GM19438 (cell line): Measurements from ENCODE around the gene KCTD20.
"Not testable (repeated sequence)": the region's sequence is repeated elsewhere in the genome, so short reads cannot be mapped to it uniquely, and the experiment has no call there.

Experiments used
- ATAC-seq: cut with Tn5 transposase; IDR thresholded peaks from one replicate; pipeline ENCODE4 v1.9.1; 2021; ENCODE audit warnings: low read depth; ENCODE audit not compliant: unreplicated experiment

The KCTD20 gene

DNA sequence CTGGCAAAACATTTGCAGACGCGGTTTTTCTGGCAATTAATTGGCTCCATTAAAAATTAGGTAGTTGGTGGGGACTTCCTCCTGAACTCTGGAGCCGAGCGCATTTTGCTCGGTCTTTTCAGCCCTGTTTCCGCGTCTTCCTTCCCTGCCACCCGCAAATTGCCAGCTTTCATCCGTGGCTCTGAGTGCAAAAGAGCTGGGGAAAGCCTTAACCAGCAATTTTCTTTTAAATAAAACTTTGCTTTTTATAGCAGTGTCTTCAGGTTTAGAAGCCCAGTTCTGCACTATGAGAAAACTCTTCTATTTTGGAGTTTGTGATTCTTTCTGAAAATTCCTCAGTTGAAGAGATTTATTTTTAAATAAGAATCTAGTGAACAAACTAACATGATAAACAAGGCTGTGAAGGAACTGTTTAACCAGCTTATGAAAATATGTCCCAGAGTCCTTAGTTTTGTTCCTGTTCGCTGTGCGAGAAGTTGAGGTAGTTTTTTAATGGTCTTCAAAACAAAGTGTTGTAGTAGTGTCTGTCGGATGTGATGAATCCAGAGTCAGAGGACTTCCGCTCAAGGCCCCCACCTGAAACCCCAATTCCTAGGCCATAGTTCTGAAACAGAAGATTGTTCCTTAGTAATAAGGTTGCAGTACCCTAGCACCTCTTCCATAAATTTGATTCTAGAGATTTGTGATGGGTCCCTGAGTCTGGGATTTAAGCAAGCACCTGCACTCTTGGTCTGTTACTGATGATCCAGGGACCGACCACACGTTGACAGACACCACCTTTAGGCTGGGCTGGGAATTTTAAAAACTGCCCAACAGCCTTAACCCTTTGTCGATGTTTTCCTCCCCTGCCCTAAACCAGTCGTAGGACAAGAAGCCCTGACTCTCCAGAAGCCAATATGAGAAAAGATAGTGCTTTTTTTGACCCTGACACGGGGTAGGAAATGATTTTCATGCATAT lies 950 bp downstream of the KCTD20 start:
- ATAC-seq, result no peak

DNA sequence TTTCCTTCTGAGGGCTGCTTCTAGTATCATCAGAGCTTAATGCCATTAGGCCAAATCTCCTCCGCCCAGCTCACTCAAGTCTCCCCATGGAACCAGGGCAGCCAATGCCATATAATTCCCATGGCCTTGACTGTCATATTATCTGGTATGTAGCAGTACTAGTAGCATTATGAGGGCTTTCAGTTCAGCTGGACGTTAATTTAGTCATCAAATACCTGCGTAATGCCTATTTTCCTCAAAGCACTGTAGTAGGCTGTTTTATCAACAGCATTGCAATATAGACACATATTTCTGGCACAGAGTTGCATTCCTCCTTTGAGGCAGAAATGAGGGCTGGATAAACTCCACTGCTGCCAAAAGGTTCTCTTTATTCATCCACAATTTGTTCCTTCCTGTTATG lies 1.7 kb downstream of the KCTD20 start:
- ATAC-seq, result no peak

DNA sequence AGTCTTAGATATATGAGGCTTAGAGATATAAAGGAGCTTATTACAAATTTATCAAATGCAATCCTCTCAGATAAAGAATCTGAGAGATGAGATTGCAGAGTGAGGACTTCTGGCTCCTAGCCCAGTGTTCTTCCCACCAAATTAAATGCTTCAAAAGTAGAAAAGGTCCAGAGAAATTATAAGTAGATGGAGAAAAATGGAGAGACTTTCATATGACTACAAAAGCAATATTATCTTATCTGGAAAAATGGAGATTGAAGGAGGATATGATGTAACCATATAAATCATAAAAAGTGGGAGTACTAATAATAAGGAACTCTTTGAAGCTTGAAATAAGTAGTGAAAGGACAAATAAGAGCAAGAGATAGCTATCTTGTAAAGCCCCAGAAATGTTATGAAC lies 2.8 kb downstream of the KCTD20 start:
- no peak for ATAC-seq

DNA sequence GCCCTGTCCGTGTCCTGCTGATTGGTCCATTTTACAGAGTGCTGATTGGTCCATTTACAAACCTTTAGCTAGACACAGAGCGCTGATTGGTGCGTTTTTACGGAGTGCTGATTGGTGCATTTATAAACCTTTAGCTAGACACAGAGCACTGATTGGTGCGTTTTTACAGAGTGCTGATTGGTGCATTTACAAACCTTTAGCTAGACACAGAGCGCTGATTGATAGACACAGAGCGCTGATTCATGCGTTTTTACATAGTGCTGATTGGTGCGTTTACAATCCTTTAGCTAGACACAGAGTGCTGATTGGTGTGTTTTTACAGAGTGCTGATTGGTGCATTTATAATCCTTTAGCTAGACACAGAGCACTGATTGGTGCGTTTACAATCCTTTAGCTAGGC lies 6.4 kb downstream of the KCTD20 start:
- not testable (repeated sequence) for ATAC-seq

DNA sequence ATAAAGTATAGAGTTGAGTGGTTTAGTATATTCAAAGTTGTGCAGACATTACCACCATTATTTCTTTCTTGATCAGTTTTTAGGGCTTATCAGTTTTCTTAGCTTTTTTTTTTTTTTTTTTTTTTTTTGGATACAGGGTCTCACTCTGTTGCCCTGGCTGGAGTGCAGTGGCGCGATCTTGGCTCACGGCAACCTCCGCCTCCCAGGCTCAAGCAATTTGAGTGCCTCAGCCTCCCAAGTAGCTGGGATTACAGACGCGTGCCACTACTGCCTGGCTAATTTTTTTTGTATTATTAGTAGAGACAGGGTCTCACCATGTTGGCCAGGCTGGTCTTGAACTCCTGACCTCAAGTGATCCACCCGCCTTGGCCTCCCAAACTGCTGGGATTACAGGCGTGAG lies 10.1 kb downstream of the KCTD20 start:
- ATAC-seq, result not testable (repeated sequence)

DNA sequence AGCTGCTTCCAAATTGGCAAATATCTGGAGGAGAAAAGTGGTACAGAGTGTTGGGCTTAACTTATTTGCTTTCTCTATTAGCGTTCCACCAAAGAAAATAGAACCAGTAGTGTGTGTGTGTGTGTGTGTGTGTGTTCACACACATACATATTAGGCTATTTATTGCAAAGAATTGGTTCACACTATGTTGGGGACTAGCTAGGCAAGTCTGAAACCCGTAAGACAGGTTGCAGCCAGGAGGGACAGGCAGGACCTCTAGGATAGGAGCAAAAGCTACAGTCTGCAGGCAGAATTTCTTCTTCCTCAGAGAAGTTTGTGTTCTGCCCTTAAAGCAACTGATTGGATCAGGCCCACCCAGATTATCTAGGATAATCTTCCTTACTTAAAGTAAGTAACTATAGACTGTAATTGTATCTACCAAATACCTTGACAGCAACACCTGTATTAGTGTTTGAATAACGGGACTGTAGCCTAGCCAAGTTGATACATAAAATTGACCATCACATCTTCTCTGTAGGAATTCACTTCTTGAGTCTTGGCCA lies 12.8 kb downstream of the KCTD20 start:
- no peak for ATAC-seq

DNA sequence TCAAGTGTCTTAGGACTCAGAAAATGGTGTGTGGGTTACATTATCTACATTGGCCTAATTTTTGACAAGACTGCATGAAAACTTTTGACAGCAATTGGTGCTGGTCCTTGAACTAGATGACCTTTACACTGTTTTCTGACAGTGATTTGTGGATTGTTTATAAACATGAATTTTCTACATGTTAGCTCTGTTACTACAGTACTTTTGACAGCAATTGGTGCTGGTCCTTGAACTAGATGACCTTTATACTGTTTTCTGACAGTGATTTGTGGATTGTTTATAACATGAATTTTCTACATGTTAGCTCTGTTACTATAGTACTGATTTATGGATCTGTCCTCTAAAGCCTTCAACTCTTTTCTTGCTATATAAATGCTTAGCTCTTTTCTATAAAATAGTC lies 16.7 kb downstream of the KCTD20 start:
- ATAC-seq, result no peak

DNA sequence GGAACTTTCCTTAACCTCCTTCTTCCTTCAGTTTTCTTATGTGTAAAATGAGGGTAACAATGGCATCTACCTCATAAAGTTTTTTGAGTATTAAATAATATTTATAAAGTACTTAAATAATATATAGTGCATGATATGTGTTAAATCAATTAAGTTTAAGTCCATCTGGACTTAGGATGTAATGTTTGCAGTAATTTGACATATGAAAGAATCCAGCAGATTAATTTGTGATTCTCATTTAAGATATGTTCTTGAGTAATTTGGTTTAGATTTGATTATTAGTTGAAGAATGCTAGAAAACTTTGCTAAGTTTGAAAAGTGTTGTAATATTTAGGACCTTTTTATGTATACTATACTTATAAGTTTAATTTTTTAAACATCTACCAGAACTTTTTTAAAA lies 18.1 kb downstream of the KCTD20 start:
- ATAC-seq, result no peak

DNA sequence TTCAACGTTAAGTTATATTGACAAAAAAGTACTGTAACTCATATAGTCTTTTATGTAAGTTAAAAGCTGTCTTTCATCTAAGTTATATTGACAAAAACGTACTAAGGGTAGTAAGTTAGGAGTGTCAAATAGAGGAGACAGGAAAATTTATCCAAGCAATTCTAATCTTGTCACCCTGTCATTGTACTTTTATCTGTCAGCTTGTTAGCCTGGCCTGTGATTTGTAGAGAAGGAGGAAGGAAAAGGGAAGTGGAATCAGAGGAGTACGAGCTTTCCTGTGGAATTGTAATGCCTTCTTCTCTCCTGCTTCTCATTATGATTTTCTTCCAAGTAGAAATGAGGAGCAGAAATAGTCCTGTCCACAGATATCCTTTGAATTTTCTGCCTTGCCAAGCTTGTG lies 18.8 kb downstream of the KCTD20 start:
- no peak for ATAC-seq

DNA sequence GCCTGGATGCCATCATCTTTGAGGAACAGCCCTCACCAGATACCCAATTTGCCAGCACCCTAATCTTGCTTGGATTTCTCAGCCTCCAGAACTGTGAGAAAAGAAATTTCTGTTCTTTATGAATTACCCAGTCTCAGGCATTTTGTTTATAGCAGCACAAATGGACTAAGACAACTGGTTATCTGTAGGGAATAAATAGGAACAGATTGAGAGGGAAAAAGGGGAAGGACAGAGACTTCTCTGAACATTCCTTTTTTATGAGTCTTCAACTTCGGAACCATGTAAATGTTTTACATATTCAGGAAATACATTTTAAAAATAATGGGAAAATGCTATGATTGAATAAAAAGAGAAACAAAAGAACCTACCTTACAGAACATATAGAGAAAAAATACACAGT lies 20.9 kb downstream of the KCTD20 start:
- ATAC-seq, result no peak

DNA sequence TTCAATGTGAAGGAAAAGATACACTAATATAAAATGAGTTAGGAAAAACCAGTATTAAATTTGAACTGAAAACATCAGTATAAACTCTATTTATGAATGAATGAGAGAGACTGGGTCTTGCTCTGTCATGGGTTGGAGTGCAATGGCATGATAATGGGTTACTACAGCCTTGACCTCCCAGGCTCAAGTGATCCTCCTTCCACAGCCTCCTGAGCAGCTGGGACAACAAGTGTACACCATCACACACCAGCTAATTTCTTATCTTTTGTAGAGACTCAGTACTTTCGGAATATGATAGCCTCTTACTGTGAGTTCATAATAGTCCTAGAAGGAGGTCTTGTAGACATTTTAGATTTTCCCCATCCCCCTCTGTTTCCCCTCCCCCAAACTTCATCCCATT lies 21.4 kb downstream of the KCTD20 start:
- no peak for ATAC-seq

DNA sequence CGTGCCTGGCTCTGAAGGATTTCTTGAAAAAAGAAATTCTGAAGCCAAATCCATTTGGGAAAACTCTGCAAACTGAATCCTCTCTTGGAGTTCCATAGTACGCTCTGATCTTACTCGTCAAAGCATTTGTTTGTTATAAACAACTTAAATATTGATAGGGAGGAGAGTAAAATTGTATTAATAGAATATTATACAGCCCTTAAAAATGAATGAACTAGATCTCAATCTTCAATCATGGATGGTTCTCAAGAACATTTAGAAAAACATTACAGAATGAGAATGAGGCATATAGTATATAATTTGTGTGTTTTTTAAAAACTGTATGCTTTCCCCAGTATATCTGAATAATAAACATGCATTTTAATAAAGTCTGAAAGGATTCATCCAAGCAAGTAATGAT lies 24.8 kb downstream of the KCTD20 start:
- no peak for ATAC-seq

DNA sequence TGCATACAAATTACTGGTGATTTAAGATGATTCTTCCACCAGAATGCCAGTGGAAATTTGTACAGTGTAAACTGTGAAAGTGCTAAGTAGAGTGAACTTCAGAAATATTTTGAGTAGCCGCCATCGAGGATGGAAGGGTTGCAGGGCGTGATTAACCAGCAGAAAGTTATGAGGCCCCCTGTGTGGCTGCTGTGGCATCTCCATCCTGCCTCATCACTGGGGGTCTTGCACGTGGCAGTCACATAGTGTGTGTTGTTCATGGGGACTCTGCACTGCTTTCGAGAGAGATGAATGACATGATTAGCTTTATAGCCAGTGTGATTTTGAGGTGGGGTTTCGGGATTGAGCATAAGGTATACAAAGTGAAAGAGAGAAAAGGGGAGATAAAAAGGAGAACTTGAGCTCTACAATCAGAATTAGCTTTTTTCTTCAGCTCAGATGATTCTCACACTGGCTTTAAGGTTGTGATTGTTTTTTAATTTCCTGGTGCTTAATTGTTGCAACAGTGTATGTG lies 26.4 kb downstream of the KCTD20 start:
- no peak for ATAC-seq

DNA sequence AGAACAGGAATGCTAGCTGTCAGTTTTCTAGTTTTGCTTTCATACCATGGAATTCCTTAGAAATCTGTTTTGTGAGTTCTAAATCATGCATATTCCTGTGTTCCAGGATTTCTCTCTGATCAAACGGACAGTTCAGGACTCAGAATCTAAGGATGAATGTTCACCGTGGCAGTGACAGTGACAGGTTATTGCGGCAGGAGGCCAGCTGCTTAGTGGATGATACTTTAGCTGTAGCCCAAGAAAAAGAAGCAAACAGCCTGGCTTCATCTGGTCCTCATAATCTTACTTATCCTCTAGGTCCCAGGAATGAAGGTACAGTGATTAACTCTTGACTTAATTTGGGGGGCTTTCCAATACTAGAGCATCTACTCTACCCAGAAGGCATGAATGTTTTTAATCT lies 27.1 kb downstream of the KCTD20 start:
- no peak for ATAC-seq

DNA sequence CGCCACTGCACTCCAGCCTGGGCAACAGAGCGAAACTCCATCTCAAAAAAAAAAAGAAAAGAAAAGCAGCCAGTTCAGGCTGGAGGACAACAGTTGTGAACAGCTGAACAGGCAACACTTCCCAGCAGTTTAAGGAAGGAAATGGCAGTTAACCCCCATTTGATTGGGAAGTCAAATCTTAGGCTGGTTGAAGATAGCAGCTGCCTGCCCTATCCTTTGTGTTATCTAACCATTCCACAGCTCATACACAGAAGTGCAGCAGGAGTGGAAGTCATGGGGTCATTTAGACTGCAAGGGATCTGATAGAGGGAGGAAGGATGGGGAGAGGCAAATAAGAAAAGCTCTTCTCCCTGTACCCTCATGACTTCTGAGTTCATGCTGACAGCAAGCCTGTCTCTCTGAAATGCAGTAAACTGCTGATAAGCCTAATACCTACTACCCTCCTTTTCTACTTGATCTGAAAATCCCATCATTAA lies 35.3 kb downstream of the KCTD20 start:
- no peak for ATAC-seq

DNA sequence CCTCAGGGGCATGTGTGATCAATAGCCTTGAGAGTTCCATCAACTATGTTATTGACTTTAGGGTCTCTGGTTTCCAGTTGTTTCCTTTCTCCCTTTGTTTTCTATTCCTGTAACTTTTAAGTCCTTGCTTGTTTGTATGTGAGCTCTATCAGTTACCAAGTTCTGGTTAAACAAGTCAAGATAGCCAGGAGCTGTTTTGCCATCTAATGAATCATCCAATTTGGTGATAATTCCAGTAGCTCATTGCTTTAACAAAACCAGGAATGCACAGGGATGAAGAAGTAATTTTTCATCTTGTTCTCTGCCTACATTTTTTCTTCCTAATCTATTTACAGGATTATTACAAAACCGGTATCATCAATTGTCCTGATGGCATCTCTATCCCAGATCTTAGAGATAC lies 36.5 kb downstream of the KCTD20 start:
- ATAC-seq, result no peak

DNA sequence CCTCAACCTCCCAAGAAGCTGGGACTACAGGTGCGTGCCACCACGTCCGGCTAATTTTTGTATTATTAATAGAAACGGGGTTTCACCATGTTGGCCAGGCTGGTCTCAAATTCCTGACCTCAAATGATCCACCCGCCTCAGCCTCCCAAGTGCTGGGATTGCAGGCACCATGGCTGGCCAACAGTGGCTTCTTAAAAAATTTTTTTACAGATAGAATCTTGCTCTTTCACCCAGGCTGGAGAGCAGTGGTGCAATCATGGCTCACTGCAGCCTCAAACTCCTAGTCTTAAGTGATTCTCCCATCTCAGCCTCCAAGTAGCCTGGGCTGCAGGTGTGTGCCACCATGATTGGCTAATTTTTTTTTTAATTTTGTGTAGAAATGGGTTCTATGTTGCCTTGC lies 40.5 kb downstream of the KCTD20 start:
- not testable (repeated sequence) for ATAC-seq

DNA sequence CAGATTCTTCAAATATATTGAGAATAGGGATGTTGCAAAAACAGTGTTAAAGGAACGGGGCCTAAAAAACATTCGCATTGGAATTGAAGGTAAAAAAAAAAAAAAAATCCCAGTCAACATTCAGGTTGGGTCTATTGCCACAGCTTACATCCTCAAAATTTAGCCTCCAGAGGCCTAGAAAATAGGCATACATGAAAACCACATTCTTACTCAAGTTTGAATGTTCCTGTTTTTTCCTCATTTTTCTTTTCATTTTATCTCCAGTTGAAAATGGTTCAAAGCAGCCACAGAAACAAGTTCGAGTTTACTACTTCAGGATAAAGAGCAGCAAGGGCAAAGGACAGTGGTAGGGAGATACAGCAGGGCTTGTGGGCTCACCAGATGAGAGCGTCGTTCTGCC lies 41.9 kb downstream of the KCTD20 start:
- ATAC-seq, result no peak

DNA sequence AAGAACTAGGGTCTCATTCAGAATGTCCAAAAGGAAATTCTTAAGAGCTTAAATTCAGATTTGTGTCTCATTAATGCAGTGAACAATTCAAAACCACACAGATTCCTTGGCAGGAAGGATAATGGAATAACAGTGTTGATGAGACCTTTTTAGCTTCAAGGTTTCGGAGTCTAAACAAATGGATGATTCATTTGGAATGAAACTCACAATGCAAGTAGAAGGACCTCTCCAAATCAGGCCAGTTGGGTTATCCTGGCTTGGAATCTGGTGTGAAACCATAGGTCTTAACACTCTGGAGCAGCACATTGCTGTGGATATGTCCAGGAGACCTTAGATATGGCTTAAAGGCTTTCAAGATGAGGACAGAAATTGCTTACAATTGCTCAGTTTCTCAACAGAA lies 44.9 kb downstream of the KCTD20 start:
- no peak for ATAC-seq

DNA sequence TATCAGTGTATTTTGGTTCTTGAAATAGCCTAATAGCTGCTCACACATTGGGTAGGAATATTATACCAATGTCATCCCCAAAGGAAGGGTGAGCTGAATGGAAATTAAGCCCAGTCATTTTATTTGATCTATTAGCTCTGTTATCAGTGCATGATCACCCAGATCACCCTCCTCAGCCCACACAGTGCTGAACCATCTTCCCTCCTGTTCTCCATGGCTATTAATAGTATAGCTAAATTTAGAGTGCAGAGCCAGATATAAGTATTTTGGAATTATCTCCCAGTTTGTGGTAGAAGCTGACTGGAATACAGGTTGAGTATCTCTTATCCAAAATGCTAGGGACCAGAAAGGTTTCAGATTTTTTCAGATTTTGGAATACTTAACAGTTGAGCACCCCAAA lies 45.4 kb downstream of the KCTD20 start:
- no peak for ATAC-seq

DNA sequence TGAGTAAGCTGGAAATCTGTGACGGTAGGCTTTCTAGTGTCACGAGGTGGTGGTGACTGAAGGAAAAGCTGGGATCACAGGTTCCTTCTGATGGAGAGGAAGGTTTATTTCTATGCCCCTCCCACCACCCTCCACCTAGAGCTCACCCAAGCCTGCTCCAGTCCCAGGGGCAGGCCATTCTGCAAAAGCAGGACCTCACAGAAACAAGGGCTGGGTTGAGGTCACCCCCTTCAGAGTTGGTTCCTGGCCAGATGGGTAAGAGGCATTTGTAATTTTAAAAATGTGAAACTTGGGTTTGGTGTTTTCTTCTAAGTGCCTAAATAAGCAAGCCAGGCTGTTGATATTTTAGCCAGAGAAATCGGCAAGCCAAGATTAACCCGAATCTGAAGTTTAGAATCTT lies 46.6 kb downstream of the KCTD20 start:
- ATAC-seq, result no peak

DNA sequence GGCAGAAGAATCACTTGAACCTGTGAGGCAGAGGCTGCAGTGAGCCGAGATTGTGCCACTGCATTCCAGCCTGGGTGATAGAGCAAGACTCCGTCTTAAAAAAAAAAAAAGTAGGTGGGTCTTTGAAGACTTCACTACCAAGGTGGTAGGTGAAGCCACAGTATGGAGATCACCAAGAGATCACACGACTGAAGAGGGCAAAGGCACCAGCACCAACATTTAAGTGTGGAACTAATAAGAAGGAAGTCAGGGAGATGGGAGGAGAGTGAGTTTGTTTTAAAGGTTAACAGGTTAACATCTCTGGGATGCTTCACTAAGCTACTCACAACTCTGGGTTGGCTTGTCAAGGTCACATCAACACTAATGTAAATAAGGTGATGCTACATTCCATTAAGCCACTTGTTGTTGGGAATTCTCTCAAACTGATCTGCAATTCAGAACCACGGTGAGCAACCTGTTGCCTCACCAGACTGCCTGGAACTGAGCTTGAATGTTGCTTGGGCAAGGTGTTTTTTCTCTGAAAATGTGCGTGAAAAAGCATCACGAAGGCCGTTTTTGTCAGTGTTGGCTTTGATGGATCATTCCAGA lies 48.7 kb downstream of the KCTD20 start:
- ATAC-seq, result no peak
